CD4-positive, alpha-beta T cell treated with Interleukin-21 for 1 hour (primary cell): ENCODE measurements around the gene TDG.
A peak's percentile ranks its signal among the peaks of the same experiment; 100 is the strongest.

Experiments used
- DNase-seq: peaks from one replicate; pipeline ENCODE4 v3.0.0-alpha.2; 2020

TDG gene

GRCh38 chr12:103965590-103966504 is at the start of gene TDG:
TDG (plus strand) TSS chr12:103965872; CDS start chr12:103966038, 166 bp downstream.
- peak; percentile 98 for DNase-seq

- DNase-seq = no peak
These were observed 47.8 kb upstream of the TDG start for GRCh38 chr12:103917873-103918272.

- peak; percentile 28 for DNase-seq
These were observed 40.7 kb upstream of the TDG start for GRCh38 chr12:103924761-103925641.

DNA sequence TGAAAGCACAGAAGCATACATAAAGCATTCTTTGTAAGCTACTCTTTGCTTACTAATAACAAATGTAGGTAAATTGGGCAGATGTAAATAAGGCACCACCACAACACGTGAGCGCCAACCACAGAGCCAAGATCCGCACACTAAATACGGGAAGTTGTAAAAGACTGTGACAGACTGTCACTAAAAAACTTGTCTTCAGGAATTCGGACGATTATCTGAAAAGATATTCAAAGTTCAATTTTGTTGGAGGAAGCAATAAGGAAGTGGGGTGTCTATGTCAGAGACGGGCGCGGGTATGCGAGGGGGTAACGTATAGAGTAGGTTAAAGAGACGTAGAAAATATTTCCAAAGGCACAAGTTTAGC is 37.0 kb upstream of the TDG start:
- DNase-seq = peak; percentile 69

DNA sequence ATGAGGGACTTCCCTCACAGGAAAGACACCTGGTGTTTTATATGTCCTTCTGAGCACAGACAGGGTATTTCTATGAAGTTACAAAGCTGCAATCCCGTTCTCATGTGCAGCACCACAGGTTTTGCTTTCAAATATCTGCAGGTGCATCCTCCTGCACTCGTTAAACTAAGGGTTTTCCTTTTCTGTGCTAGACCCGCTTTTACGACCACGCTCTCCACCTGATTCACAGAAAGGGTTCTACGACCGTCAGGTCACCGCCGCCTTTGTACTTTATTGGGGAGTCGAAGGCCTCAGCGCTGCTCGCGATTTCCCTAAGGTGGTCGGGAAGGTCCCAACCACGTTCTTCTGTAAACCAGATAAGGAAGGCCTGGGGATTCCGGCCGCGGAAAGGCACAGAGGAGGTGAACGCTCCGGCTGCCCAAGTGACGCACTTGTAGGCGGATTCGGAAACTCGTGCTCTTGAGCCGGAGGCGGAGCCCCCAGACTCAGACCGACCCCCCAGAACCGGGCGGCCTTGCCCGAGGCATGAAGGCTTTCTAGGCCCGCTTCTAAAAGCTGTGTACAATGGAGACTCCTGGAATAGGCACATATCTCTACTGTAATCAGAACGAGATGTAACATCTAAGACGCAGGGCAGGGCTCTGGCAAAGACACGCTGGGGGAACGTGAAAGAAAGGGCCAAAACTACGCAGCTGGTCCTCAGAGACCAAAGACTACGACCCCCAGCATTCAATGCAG is 36.5 kb upstream of the TDG start:
- DNase-seq = peak; percentile 91

DNA sequence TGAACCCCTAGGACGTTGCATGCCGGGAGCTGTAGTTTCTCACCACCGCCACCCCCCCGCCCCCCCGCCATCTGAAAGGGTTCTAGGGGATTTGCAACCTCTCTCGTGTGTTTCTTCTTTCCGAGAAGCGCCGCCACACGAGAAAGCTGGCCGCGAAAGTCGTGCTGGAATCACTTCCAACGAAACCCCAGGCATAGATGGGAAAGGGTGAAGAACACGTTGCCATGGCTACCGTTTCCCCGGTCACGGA is 36.0 kb upstream of the TDG start:
- DNase-seq = no peak

GRCh38 chr12:103930034-103930786 is 35.5 kb upstream of the TDG start, which contains the start of gene HSP90B1:
HSP90B1 (plus strand) TSS chr12:103930410; CDS start chr12:103930516, 106 bp downstream.
- DNase-seq = peak; percentile 100

GRCh38 chr12:103930787-103931735 is 34.6 kb upstream of the TDG start:
- DNase-seq = peak; percentile 21

GRCh38 chr12:103933237-103933636 is 32.4 kb upstream of the TDG start:
- no peak for DNase-seq

- DNase-seq = no peak
These were observed 29.0 kb upstream of the TDG start for GRCh38 chr12:103936679-103937078.

- no peak for DNase-seq
These were observed 20.7 kb upstream of the TDG start for GRCh38 chr12:103944964-103945363.

DNA sequence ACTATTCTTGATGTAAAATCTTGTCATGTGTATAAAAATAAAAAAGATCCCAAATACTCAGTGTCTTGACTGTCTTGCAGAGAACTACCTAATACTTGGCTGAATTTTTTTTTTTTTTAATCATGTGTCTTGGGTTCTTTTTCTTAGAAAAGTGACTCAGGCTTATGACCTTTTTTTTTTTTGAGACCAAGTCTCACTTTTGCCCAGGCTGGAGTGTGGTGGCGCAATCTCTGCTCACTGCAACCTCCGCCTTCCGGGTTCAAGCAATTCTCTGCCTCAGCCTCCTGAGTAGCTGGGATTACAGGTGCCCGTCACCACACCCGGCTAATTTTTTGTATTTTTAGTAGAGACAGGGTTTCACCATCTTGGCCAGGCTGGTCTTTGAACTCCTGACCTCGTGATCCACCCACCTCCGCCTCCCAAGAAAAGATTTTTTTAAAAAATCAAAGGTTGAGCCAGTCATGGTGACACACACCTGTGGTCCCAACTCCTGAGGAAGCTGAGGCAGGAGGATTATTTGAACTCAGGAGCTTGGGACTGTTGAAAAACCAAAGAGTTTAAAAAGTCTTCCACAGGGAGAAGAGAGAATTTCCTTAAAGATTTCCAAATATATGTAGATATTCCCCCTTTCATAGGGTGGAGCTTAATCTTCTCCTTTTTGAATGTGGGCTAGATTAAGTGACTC is 17.7 kb upstream of the TDG start:
- DNase-seq = no peak

DNA sequence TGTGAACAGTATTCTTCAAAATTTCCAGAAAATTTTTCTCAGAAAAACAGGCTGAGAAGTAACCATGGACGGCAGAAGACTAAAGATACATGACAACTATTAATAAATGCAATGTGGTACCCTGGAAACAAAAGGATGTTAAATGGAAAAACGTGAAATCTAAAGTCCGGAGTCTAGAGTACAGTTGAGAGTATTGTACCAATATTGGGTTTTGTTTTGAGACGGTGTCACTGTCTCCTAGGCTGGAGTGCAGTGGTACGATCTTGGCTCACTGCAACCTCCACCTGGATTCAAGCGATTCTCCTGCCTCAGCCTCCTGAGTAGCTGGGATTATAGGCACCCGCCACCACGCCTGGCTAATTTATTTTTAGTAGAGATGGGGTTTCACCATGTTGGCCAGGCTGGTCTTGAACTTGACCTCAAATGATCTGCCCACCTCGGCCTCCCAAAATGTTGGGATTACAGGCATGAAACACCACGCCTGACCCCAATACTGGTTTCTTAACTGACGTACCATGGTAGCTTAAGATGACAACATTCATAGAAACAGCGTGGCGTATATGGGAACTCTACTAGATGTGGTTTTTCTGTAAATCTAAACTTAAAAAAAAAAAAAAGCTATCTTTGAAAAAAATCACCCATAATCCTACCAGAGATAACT is 16.8 kb upstream of the TDG start:
- no peak for DNase-seq

GRCh38 chr12:103952497-103952896 is 13.2 kb upstream of the TDG start:
- no peak for DNase-seq

- DNase-seq = no peak
These were observed 9.7 kb upstream of the TDG start for GRCh38 chr12:103955811-103956508.

- DNase-seq = no peak
These were observed 9.1 kb upstream of the TDG start for GRCh38 chr12:103956509-103957027.

DNA sequence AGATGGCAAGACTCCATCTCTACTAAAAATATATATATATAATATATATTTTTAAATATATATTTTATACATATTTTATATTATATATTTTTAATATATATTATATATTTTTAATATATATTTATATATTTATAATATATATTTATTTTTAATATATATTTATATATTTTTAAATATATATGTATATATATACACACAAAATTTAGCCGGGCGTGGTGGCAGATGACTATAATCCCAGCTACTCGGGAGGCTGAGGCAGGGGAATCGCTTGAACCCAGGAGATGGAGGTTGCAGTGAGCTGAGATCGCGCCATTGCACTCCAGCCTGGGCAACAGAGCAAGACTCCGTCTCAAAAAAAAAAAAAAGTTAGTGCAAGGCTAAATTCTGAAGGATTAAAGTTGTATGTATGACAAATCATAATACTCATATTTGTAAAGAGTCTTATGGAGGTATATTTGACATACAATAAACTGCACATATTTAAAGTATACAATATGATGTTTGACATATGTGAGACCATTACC is 7.7 kb upstream of the TDG start:
- no peak for DNase-seq

DNA sequence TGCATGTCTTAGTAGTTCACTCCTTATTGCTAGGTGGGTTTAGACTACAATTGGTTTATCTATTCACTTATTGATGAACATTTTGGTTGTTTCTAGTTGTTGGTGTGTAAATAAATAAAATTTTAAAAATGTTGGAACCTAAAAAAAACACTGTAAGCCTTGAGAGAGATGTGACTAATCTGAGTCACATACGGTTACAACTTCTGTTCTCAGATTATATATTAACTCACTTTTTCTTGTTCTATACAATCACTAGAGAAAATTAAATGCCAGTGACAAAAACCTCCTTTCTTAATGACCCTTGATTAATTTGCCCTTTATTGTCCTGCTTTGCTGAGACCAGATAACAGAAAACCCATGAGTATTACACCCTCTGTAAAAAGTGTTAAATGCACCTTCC is 7.1 kb upstream of the TDG start:
- no peak for DNase-seq
